H4 (cell line): ENCODE results near the gene ZNF546. TPM values are rescaled to one million over a fixed set of nuclear protein-coding genes. Genes with fewer than 3 reads are reported as not detected.
"Not testable (repeated sequence)": the region's sequence is repeated elsewhere in the genome, so short reads cannot be mapped to it uniquely, and the experiment has no call there.

ENCODE experiments used
- DNase-seq: peaks from one replicate; pipeline ENCODE4 v3.0.0-alpha.2; 2015; ENCODE audit warnings: low spot score
- total RNA-seq: library from RNA; depleted of rRNA; stranded (reverse); fragments of >200 nt; shearing (Covaris generic); gene quantifications from 2 replicates; pipeline ENCODE4 v1.2.3, GENCODE V29; 2014; rRNA removed

The ZNF546 gene
- total RNA-seq, result 4.2 and 5.5 TPM in 2 replicates

DNA sequence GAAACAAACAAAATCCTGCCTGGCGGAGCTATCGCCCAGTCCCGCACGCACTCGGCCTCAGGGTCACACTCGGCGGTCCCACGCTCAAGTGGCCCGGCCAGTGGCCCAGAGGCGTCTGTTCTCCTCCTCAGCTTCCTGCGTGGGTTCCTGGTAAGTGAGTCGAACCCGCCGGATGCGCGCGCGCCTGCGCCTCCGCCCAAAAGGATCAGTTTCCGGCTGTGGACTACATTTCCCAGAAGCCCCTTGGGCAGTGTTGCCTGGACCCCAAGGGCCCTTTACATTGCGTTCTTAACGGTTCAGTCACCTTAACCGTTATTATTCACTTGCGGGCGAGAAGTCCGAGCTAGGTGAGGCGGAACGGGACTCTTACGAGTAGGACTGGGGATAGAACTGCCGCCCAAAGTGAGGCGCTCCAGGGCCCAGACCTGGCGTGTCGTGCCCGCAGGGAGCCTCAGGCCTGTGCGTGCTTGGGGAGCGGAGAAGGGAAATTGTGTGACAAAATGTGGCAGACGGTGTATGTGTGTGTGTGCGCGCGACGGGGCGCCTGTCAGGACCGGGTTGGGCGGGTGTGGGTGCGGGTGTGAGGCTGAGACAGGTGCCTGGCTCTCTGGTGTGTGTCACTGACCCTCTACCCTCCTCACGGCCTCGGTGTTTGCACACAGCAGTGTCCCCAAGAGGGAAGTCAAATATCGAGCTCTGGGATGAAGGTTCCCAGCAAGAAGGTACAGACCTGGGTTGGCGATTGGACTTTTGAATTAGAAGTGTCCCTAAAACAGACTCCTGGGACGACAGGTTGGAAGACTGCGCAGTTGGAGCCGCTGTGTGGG lies at the start of gene ZNF546:
Gene ZNF546, plus strand, starts transcription at position 250 of the 827 bp plus-strand sequence. CDS start 1,267 bp downstream, outside the sequence.
- peak; percentile 79 for DNase-seq

DNA sequence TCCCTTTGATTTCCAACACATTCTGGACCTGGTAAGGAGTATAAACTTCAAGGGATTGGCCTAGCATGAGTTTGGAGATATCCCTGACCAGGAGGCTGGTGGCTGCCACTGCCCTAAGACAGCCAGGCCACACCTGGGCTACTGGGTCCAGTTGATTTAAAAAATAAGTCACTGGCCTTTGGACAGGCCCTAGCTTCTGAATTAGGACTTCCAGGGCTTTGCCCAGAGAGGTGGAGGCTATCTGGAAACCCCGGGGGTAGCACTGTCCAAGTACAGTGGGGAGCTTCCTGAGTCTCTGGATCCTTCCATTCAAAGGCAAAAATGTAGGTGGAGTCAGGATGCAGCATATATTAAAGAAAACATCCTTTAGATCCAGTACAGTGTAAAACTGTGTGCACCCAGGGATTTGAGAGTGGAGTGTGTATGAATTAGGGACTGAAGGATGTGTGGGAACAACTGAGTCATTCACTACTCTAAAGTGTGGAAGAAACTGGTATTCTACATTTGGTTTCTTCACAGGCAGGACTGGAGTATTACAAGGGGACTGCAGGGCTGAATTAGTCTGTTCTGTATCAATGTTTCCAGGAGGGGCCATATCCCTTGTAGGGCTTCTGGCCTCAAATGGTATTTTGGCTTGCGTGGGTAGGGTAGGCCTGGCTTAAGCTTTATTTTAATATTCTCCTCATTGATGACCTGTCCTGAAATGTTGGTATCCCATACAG lies 47.7 kb upstream of the ZNF546 start:
- no peak for DNase-seq

DNA sequence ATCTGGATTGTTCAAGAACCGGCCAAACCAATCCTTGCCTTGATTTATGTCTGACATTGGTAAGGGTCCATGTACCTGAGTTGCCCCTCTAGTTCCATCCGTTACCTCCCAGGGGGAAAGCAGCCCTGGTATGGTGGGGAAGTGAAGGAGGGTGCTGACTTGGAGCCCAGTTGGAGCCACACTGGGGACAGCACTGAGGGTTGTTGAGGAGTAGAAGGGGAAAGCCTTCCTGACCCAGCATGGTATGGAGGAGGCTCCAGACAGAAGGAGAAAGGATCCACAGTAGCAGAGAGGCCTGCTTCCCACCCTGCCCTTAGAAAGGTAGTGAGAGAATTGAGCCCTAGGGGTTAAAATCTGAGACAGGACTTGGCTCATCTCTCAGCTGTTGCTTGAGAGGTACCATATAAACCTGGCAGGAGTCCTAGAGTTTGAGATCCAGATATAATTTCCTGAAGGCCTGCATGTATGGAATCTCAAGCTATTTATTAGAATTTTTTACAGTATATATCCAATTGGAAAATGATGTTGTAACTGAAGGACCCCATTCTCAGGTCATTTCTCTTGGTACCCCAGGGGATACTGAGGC lies 45.7 kb upstream of the ZNF546 start:
- no peak for DNase-seq

DNA sequence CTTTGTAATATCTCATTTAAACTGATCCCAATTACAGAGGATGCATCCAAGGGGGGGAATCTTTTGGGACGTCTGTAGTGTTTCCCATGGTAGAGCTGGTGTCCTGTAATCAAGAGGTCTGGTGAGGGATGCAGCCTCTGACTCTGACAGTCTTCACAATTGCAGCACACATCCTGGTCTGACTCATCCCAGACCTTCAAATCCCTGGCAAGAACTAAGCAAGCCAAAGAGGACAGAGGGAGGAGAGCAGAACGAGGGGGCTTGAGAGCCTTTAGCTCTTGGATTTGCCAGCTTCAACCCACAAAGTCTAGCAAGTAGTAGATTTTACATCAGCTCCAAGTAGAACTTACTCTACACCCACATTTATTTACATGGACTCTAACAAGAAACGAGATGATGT lies 45.2 kb upstream of the ZNF546 start:
- no peak for DNase-seq

DNA sequence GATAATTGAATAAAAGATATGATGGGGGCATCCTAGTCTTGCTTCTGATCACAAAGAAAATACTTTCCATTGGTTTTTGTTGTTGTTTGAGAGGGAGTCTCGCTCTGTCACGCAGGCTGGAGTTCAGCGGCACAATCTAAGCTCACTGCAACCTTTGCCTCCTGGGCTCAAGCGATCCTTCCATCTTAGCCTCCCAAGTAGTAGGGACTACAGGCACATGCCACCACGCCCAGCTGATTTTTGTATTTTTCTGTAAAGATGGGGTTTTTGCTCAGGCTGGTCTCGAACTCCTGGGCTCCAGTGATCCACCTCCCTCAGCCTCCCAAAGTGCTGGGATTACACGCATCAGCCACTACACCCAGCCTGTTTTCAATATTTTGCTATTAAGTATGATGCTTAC lies 42.9 kb upstream of the ZNF546 start:
- no peak for DNase-seq

DNA sequence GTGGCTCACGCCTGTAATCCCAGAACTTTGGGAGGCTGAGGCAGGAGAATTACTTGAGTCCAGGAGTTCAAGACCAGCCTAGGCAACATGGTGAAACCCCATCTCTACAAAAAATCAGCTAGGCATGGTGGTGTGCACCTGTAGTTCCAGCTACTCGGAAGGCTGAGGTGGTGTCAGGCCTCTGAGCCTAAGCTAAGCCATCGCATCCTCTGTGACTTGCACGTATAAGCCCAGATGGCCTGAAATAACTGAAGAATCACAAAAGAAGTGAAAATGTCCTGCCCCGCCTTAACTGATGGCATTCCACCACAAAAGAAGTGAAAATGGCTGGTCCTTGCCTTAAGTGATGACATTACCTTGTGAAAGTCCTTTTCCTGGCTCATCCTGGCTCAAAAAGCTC lies 39.0 kb upstream of the ZNF546 start:
- not testable (repeated sequence) for DNase-seq

DNA sequence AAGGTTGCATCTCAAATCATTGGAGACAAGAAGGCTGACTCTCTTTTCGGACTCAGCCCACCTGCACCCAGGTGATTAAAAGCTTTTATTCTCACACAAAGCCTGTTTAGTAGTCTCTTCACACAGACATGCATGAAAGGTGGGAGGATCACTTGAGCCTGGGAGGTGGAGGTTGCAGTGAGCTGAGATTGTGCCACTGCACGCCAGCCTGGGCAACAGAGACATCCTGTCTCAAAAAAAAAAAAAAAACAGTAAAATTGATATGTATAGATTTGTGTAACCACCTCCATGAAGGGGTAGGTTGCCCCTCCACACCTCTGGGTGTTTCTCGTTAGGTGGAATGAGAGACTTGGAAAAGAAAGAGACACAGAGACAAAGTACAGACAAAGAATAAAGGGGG lies 37.9 kb upstream of the ZNF546 start:
- DNase-seq, result not testable (repeated sequence)

DNA sequence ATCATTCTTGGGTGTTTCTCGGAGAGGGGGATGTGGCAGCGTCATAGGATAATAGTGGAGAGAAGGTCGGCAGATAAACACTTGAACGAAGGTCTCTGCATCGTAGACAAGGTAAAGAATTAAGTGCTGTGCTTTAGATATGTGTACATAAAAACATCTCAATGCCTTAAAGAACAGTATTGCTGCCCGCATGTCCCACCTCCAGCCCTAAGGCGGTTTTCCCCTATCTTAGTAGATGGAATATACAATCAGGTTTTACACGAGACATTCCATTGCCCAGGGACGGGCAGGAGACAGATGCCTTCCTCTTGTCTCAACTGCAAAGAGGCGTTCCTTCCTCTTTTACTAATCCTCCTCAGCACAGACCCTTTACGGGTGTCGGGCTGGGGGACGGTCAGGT lies 37.5 kb upstream of the ZNF546 start:
- DNase-seq, result not testable (repeated sequence)

DNA sequence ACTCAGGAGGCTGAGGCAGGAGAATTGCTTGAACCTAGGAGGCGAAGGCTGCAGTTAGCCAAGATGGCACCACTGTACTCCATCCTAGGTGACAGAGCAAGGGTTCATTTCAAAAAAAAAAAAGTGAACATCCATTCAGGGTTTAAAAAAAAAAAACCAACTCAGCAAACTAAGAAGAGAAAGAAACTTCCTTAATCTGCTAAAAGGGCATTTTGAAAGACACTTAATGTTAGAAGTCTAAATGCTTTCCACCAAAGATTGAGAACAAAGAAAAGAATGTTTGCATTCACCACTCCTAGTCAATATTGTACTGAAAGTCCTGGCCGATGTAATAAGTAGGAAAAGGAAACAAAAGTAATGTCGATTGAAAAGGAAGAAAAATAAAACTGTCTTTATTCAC lies 33.0 kb upstream of the ZNF546 start:
- DNase-seq, result no peak

DNA sequence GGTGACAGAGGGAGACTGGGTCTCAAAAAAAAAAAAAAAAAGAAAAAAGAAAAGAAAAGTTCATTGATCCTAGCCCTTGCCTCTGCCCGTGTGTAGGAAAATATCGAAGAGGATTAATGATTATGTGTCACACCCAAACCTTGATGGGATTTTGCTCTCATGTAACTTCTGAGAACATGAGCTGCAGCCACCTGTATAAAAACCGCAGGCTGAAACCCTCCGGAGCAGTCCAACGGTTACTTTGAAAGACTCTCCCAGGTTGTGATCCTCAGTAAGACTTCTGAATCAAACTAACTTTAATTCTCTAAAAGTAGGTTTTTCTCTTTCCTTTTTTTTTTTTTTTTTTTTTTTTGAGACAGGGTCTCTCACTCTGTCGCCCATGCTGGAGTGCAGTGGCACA lies 30.2 kb upstream of the ZNF546 start:
- no peak for DNase-seq

DNA sequence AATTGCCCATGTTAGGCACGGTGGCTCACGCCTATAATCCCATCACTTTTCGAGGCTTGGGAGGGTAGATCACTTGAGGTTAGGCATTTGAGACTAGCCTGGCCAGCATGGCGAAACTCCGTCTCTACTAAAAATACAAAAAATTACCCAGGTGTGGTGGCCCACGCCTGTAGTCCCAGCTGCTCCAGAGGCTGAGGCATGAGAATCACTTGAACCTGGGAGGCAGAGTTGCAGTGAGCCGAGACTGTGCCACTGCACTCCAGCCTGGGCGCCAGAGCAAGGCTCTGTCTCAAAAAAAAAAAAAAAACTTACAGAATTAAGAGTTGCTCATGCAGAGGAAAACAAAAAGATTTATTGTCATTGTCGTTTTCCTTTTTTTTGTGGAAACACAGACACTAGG lies 29.3 kb upstream of the ZNF546 start:
- DNase-seq, result no peak

DNA sequence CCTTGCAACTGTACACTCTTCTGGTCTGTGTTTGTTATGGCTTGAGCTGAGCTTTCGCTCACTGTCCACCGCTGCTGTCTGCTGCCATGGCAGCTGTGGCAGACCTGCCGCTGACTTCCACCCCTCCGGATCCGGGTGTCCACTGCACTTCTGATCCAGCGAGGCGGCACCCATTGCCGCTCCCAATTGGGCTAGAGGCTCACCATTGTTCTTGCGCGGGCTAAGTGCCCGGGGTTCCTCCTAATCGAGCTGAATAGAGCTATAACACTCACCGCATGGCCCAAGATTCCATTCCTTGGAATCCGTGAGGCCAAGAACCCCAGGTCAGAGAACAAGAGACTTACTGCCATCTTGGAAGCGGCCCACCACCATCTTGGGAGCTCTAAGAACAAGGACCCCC lies 28.1 kb upstream of the ZNF546 start:
- DNase-seq, result no peak

DNA sequence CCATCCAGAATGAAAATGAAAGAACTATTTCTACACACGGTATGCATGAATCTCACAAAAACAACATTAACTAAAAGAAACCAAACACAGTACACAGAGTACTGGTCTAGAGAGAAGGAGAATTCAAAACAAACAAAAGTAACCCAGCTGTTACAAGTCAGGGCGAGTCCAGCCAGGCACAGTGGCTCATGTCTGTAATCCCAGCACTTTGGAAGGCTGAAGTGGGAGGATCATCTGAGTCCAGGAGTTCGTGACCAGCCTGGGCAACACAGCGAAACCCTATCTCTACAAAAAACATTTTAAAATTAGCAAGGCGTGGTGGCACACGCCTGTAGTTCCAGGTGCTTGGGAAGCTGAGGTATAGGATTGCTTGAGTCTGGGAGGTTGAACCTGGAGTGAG lies 27.6 kb upstream of the ZNF546 start:
- no peak for DNase-seq

DNA sequence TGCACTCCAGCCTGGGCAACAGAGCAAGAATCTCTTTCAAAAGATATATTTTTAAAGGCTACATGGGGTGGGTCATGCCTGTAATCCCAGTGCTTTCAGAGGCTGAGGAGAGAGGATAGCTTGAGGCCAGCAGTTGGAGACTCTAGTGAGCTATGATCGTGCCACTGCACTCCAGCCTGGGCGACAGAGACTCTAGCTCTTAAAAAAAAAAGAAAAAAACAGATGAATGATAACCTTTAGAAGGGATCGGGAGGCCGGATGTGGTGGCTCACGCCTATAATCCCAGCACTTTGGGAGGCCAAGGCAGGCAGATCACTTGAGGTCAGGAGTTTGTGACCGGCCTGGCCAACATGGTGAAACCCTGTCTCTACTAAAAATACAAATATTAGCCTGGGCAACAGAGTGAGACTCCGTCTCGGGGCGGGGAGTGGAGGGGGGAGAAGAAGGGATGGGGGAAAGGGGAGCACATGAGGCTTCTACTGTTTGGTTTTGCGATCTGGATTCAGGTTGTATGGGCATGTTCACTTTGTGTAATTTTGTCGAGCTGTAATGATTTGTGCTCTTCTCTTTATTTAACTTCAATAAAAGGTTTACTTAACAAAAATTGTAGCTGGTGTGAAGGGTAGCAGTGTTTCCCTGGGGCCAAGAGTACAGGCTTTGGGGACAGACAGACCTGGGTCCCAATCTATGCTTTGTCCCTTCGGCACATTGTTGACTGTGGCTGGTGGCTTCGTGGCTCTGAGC lies 27.0 kb upstream of the ZNF546 start:
- DNase-seq, result no peak

DNA sequence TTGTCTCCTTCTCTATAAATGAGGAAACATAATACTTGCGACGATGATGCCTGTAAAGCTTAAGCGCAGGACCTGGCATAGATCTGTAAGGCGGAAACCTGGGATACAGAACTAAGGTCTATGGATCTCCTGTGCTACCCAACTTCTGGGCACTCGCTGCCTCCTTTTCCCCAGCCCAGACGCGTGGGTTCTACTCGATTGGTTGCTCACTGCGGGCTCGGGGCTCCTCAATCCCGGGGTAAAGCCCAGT lies 26.5 kb upstream of the ZNF546 start:
- no peak for DNase-seq

DNA sequence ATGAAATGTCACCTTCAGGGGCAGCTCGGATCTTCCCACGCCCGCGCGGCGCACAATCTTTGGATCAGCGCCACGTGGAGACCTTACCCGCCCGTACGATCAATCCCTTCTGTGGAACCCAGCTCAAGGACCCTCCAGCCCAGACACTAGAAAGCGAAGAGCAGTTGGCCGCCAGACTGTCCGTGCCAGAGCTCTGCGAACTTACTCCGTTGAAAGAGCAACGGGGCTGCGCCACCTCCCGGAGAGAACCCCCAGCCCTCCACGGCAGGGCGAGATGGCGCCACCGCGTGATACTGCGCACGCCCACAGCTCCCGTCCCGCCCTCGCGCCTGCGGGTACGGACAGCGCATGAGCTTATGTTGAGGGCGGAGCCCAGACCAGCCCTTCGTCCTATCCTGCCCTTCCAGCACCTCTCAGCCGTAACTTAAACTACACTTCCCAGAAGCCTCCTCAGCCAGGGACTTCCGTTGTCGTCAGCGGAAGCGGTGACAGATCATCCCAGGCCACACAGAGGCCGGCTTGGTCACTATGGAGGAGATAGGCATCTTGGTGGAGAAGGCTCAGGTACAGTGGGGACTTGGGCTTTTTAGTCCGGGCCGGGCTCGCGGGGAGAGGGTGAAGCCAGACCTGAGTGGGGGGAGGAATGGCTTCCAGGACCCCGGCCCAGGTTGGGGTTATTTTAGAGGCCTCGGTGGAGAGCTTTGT lies 26.0 kb upstream of the ZNF546 start, which contains the start of gene PSMC4:
Gene PSMC4, plus strand, starts transcription at position 491 of the 705 bp plus-strand sequence. Its CDS starts 38 bp downstream, at position 529.
- DNase-seq, result peak; percentile 99

DNA sequence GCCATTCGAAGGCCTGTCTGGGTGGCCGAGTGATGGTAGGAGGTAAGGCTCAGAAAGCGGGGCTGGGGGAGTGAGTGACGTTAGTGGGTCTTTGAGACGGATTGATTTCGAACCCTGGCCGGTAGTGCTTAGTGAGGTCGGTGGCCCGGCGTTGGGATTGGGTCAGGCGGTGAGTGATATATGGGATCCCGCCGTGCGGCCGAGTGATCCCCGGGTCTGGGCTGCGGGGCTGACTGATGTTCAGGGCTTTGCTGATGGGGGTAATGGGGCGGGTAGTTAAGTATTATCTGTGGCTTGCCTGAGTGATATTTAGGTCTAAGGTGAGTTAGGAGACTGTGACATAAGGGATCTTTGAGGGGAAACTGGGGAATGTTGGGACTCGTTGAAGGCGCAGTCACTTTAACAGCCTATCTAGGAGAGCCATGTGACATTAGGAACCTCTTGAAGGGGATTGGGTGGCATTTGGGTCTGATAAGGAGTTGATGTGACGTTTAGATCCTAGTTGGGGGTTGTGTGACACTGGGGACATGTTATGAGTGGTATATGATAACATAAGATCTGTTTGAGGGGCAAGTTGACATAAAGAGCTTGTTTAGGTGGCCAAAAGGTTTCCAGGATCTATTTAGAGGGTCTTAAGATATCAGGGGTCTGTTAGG lies 25.4 kb upstream of the ZNF546 start:
- DNase-seq, result no peak

DNA sequence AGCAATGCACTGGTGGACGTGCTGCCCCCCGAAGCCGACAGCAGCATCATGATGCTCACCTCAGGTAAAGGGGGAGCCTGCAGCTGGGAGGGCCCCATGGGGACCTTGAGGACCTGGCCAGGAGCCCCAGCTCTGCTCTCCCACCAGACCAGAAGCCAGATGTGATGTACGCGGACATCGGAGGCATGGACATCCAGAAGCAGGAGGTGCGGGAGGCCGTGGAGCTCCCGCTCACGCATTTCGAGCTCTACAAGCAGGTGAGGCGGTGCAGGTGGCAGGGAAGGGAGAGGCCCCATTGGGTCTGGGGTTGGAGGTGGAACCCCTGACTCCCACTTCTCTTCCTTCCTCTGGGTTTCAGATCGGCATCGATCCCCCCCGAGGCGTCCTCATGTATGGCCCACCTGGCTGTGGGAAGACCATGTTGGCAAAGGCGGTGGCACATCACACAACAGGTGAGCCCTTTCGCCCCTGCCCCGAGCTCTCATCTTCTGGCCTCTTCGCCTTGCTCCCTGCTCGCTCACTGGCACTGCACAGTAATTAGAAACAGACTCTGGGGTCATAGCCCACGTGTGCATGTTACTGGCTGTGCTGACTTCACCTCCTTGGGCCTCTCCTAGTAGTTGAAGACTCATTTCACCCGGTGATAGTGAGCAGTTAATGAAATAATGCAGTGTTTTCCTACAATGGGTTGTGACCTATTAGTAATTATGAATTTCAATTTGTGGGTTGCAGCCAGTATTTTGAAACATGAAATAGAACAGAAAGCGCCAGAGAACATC lies 22.3 kb upstream of the ZNF546 start:
- no peak for DNase-seq

DNA sequence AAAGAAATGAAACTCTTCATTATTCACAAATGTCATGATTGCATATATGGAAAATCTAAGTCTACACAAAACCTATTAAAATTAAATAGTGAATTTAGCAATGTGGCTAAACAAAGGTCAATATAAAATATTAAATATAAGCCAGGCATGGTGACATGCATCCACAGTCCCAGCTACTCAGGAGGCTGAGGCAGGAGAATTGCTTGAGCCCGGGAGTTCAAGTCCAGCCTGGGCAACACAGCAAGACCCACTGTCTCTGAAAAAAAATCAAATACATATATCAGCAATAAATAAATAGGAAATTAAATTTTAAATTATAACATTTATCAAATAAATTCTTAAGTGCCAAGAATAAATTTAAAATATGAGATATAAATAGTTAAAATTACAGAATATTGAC lies 14.0 kb upstream of the ZNF546 start:
- no peak for DNase-seq

DNA sequence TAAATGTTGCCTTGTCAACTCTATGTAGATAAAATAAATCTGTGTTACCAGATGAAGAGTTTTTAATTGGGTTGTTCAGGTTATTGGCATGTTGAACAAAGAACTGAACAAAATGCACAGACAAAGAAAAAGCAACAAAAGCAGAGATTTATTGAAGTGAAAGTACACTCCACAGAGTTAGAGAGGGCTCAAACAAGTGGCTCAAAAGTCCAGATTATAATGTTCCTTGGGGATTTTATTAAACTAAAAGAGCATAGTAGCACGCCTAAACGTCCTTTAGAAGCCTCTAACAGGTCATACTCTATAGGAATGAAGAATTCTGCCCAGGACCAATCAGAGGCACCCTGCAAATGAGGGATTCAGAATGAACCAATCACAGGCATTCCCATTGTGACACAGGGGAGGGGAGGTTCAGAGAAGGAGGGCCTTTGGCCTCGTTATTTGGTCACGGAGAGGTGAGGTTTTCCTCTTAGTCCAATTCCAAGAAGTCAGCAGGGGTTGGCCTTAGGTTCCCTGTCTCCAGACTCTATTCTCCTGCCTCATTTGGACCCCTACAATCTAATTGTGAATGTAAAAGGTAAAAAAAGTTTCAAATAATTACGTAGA lies 13.1 kb upstream of the ZNF546 start:
- DNase-seq, result no peak
